GM13977 (cell line): ENCODE results near the gene HAP1.

Source experiments
- DNase-seq: peaks from one replicate; pipeline ENCODE4 v3.0.0; 2012; ENCODE audit warnings: low spot score
- in situ Hi-C: fragments of 300-500 bp; cut with MboI; formaldehyde crosslinking; loops from one replicate; pipeline ENCODE4 v1.12.0; 2022; ENCODE audit warnings: low sequenced_read_pairs, low pct_unique_long_range_greater_than_20kb, mixed read lengths, inconsistent platforms; ENCODE audit not compliant: unreplicated experiment
- TF ChIP-seq, protein P1 (sequence below): IDR thresholded peaks from 2 replicates; pipeline ENCODE4 v1.5.1; 2012; ENCODE audit warnings: mild to moderate bottlenecking, control low read depth; ENCODE audit not compliant: insufficient read depth; ENCODE audit errors: extremely low read depth, missing control alignments

Gene HAP1

DNA sequence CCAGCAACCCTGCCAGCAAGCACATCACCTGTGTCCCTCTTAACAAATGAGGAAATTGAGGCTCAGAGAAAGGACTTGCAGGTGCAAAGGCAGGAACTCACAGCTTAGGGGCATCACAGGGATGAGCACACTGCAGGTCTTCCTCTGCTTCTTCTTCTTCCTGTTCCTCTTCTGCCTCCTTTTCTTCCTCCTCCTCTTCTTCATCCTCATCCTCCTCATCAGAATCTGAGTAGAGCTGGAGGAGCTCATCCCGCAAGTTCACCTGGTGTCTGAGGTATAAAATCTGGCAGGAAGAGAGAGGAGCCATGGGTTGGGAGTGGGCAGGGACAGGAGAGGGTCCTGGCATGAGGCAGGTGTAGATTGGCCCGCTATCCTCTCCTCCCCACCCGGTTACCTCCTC lies 2.6 kb downstream of the HAP1 start:
- TF ChIP-seq, protein P1, sequence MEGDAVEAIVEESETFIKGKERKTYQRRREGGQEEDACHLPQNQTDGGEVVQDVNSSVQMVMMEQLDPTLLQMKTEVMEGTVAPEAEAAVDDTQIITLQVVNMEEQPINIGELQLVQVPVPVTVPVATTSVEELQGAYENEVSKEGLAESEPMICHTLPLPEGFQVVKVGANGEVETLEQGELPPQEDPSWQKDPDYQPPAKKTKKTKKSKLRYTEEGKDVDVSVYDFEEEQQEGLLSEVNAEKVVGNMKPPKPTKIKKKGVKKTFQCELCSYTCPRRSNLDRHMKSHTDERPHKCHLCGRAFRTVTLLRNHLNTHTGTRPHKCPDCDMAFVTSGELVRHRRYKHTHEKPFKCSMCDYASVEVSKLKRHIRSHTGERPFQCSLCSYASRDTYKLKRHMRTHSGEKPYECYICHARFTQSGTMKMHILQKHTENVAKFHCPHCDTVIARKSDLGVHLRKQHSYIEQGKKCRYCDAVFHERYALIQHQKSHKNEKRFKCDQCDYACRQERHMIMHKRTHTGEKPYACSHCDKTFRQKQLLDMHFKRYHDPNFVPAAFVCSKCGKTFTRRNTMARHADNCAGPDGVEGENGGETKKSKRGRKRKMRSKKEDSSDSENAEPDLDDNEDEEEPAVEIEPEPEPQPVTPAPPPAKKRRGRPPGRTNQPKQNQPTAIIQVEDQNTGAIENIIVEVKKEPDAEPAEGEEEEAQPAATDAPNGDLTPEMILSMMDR = no peak
- DNase-seq = no peak
- in situ Hi-C loops = loop anchor here (25.0 kb wide), 1 partner anchor 380 kb away; the partner anchor contains the start of genes DHX58, HSPB9 and KAT2A

DNA sequence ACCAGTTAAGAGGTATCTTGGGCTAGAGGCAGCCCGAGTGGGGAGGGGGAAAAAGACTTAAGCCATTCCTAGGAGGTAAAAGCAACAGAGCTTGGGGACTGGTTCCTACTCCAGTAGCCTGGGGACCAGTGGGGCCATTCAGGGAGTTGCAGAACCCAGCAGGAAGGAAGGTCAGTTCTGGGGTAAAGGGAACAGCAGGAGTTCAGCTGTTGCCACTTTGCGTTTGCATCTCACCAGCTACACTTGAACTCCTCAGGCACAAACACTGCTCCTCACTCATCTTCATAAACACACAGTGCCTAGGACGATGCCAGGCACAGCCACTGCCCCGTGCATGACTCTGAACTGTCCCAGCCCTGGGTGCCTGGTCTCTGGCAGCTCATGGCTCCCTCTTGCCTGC lies 4.0 kb downstream of the HAP1 start:
- no peak for DNase-seq
- TF ChIP-seq, protein P1 = no peak
- in situ Hi-C loops = loop anchor here (25.0 kb wide), 1 partner anchor 382 kb away; the partner anchor contains the start of genes DHX58, HSPB9 and KAT2A

DNA sequence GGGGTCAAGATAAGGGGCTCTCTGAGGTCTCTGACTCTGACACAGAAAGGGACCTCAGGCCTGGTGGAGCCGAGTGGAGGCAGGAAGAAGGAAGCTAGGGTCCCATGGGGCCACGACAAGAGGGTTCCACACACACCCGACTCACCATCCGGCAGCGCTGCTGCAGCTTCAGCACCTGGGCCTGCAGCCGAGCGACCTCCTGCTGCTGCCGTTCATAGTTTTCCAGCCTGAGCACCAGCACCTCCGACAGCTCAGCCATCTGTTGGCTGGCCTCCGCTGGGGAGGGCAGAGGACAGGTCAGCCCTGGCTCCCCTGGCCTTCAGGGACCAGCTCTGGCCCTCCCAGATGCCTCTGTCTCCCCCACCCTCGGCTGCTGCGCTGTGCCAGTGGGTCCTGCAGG lies 6.4 kb downstream of the HAP1 start:
- TF ChIP-seq, protein P1 = no peak
- in situ Hi-C loops = loop anchor here (25.0 kb wide), 1 partner anchor 384 kb away; the partner anchor contains the start of genes DHX58, HSPB9 and KAT2A
- DNase-seq = no peak

DNA sequence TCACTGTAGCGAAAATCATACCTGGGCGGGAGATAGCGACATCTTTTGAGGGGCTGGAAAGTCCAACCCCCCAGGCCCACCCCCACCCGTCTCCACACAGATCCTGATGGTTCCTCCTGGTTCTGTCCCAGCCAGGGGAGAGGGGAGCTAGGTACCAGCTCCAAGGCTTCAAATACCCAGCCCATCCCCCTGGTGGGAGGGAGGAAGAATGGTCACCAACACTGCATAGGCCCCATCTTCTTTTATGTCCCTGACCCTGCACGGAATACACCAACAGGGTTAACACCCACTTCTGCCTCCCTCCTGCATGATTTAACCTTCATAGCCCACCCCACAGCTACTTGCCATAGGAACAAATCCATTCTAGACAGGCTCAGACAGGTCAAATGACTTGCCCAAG lies 9.3 kb downstream of the HAP1 start:
- in situ Hi-C loops = loop anchor here (25.0 kb wide), 1 partner anchor 387 kb away; the partner anchor contains the start of genes DHX58, HSPB9 and KAT2A
- TF ChIP-seq, protein P1 = no peak
- no peak for DNase-seq

DNA sequence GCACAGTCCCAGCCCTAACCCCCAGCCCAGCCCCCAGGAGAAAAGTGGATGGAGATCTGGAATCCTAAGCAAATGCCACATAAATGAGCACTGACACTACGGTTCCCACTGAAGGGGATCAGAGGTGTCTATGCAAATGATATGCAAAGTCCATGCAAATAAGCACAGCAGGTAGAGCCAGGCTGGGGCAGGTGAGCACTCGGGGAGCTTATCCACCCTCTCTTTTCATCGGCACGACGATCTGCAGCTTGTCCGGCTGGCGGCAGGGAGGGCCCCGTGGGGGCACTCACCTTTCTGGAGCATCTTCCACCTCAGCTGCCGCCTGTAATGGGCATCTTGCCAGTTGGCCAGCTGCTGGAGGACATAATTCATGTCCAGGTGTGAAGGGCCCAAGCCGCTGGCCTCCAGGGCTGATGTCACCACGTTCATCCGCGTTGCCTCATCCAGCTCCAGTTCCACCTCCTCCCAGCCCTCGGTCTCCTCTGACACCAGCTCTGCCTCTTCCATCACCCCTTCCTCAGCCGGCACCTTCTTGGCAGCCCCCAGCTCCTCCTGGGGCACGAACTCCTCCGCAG lies 9.9 kb downstream of the HAP1 start:
- in situ Hi-C loops = loop anchor here (25.0 kb wide), 1 partner anchor 388 kb away; the partner anchor contains the start of genes DHX58, HSPB9 and KAT2A
- DNase-seq = no peak
- TF ChIP-seq, protein P1 = no peak

DNA sequence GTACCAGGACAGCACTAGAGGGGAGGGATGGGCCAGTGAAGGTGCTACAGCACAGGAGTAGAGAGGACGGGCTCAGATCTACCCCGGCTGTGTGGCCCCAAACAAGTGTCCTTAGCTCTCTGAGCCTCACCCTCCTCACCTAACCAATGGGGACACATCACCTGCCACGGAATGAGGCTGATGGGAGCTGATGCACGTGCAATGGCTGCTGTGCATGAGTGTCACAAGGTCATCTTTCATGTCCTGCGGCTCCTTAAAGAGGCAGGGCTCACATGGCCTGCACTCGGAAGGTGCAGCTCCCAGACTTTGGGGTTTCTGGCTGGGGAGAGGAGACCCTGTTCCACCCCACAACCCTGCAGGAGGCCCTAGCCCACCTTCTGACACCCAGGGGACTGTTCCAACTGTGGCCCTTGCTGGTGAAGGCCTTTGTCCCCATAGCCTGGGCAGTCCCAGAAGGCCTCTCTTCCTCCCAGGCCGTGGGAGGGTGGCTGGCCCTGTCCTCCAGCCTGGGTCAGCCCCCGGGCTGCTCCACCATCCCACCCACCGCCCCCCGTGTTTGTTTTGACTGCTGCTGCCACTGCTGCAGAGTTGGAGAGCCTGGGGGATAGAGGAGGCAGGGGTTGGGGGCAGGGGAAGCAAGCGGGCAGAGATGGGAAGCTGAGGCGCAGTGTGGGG lies 10.5 kb downstream of the HAP1 start:
- in situ Hi-C loops = no loop called here

More for the DNA sequence above, 10.5 kb downstream of the HAP1 start:
- TF ChIP-seq, protein P1 = no peak
- DNase-seq = no peak
